Ureter (tissue), 1 donor: ENCODE data around the gene NADSYN1. TPM values are rescaled to one million over a fixed set of nuclear protein-coding genes. Genes with fewer than 3 reads are reported as not detected.
"Not testable (repeated sequence)": the region's sequence is repeated elsewhere in the genome, so short reads cannot be mapped to it uniquely, and the experiment has no call there.

Source experiments
- DNase-seq: peaks from one replicate; pipeline ENCODE4 v3.0.0-alpha.2; 2020; ENCODE audit warnings: low spot score
- total RNA-seq: library from RNA; stranded (reverse); gene quantifications from one replicate; pipeline ENCODE4 v1.2.4, GENCODE V29; 2023
- donor health status: DM: yes; HTN: yes; CAD: no.

The NADSYN1 gene
- total RNA-seq: 262 TPM

GRCh38 chr11:71453037-71453917 lies at the start of gene NADSYN1:
Gene NADSYN1, plus strand, starts transcription at chr11:71453203. Its CDS starts 94 bp downstream, at chr11:71453297.
- peak; percentile 98 for DNase-seq

- no peak for DNase-seq
Observed at GRCh38 chr11:71404209-71404608, 48.8 kb upstream of the NADSYN1 start.

- DNase-seq: no peak
Observed at GRCh38 chr11:71406681-71407080, 46.3 kb upstream of the NADSYN1 start.

- DNase-seq: no peak
Observed at GRCh38 chr11:71407356-71407755, 45.6 kb upstream of the NADSYN1 start.

GRCh38 chr11:71408826-71409225 lies 44.2 kb upstream of the NADSYN1 start:
- DNase-seq: no peak

- no peak for DNase-seq
Observed at GRCh38 chr11:71410363-71410966, 42.5 kb upstream of the NADSYN1 start.

- no peak for DNase-seq
Observed at GRCh38 chr11:71414645-71415044, 38.4 kb upstream of the NADSYN1 start.

- DNase-seq: no peak
Observed at GRCh38 chr11:71418643-71419042, 34.4 kb upstream of the NADSYN1 start.

GRCh38 chr11:71420455-71421241 lies 32.4 kb upstream of the NADSYN1 start:
- no peak for DNase-seq

- no peak for DNase-seq
Observed at GRCh38 chr11:71421392-71421950, 31.5 kb upstream of the NADSYN1 start.

- DNase-seq: not testable (repeated sequence)
Observed at GRCh38 chr11:71422318-71422717, 30.7 kb upstream of the NADSYN1 start.

GRCh38 chr11:71423181-71423790 lies 29.7 kb upstream of the NADSYN1 start:
- no peak for DNase-seq

GRCh38 chr11:71425409-71425808 lies 27.6 kb upstream of the NADSYN1 start:
- no peak for DNase-seq

- DNase-seq: no peak
Observed at GRCh38 chr11:71425860-71426259, 27.1 kb upstream of the NADSYN1 start.

GRCh38 chr11:71426413-71426812 lies 26.6 kb upstream of the NADSYN1 start:
- DNase-seq: no peak

- DNase-seq: no peak
Observed at GRCh38 chr11:71428861-71429435, 24.1 kb upstream of the NADSYN1 start.

GRCh38 chr11:71429701-71430100 lies 23.3 kb upstream of the NADSYN1 start:
- DNase-seq: no peak

- DNase-seq: no peak
Observed at GRCh38 chr11:71430166-71430565, 22.8 kb upstream of the NADSYN1 start.

GRCh38 chr11:71431271-71431670 lies 21.7 kb upstream of the NADSYN1 start:
- no peak for DNase-seq

GRCh38 chr11:71432761-71433647 lies 20.0 kb upstream of the NADSYN1 start:
- DNase-seq: no peak
